Measurements from ENCODE around the gene DIO3. TPM values are rescaled to one million over a fixed set of nuclear protein-coding genes. Genes with fewer than 3 reads are reported as not detected.

DIO3 gene
- total and polyA plus RNA-seq, 2 donors (not counting 1 experiment from before 2014, with no cell fraction given) = not detected

GRCh38 chr14:101589486-101590015 is 28.3 kb downstream of the DIO3 start:
- Mint-ChIP-seq H3K9me3 (ENCODE audit: insufficient read depth) (peaks cover 2% of the 10 kb centered on the region), H3K4me3 (no peak overlapping the region), H3K4me1 (peaks cover 2% of the 10 kb centered on the region), H3K27ac (no peak overlapping the region), H3K27me3 (no peaks in the 10 kb centered on the region)
- 83% methylated on average over 1 of the region's 3 CpGs for WGBS (ENCODE audit: insufficient coverage)
- H3K4me3 ChIP-seq (ENCODE audit: control extremely low read depth in 1 of 5, extremely low read depth in 1 of 5, insufficient read depth in 1 of 5, low read depth in 2 of 5, low read length in 4 of 5) = no peak overlapping the region
- H3K79me2 ChIP-seq (ENCODE audit: control insufficient read depth, insufficient read depth, low read length) = no peaks in the 10 kb centered on the region
- ChIA-PET POLR2A (no interaction called here), CTCF (no interaction called here)
- no peak for TF ChIP-seq EZH2 (IDR thresholded peaks at IDR 0.05; ENCODE audit: borderline replicate concordance, insufficient read depth, low read depth, low read length, poor library complexity, severe bottlenecking)
- no peak for TF ChIP-seq CTCF (IDR thresholded peaks at IDR 0.05)
- no peak overlapping the region for H2AFZ ChIP-seq (ENCODE audit: insufficient read depth, low read depth, low read length, poor library complexity, severe bottlenecking)
- H4K20me1 ChIP-seq (ENCODE audit: control insufficient read depth, insufficient read depth, low read length, poor library complexity, severe bottlenecking) = no peaks in the 10 kb centered on the region
- H3K27me3 ChIP-seq (replicated peaks in 1 of 4; ENCODE audit: control extremely low read depth in 1 of 4, control insufficient read depth in 3 of 4, insufficient read depth in 4 of 4, low read length in 3 of 4) = no peaks in the 10 kb centered on the region
- intact Hi-C loops (cut with micrococcal nuclease) = no loop called here
- H3K9me3 ChIP-seq (ENCODE audit: control extremely low read depth in 1 of 3, control insufficient read depth in 2 of 3, insufficient read depth in 1 of 3, low read length in 2 of 3) = peaks cover 0 to 9% (median 0%) of the 10 kb centered on the region in 3 donors
- H3K27ac ChIP-seq (ENCODE audit: low read length in 2 of 2) = no peak overlapping the region
- DNase-seq = no peak
- no peak overlapping the region for H3K4me2 ChIP-seq (replicated peaks; ENCODE audit: low read depth, low read length, poor library complexity, severe bottlenecking)
- no peak for ATAC-seq (ENCODE audit: low read depth)
- no peak overlapping the region for H3K9ac ChIP-seq (ENCODE audit: low read length)
- no peaks in the 10 kb centered on the region for H3K36me3 ChIP-seq (replicated peaks in 1 of 2; ENCODE audit: control extremely low read depth in 1 of 2, control insufficient read depth in 1 of 2, extremely low read depth in 1 of 2, insufficient read depth in 2 of 2, low read length in 1 of 2)
- no peaks in the 10 kb centered on the region for H3K4me1 ChIP-seq (ENCODE audit: control insufficient read depth in 2 of 2, insufficient read depth in 2 of 2, low read length in 2 of 2)

- Histone ChIP-seq H3K79me2 (ENCODE audit: control insufficient read depth, insufficient read depth, low read length) (no peaks in the 10 kb centered on the region), H4K20me1 (ENCODE audit: control insufficient read depth, insufficient read depth, low read length, poor library complexity, severe bottlenecking) (no peaks in the 10 kb centered on the region), H3K4me3 (ENCODE audit: control extremely low read depth in 1 of 5, extremely low read depth in 1 of 5, insufficient read depth in 1 of 5, low read depth in 2 of 5, low read length in 4 of 5) (no peak overlapping the region), H3K27me3 (replicated peaks in 1 of 4; ENCODE audit: control extremely low read depth in 1 of 4, control insufficient read depth in 3 of 4, insufficient read depth in 4 of 4, low read length in 3 of 4) (no peaks in the 10 kb centered on the region), H3K4me2 (replicated peaks; ENCODE audit: low read depth, low read length, poor library complexity, severe bottlenecking) (no peak overlapping the region), H2AFZ (ENCODE audit: insufficient read depth, low read depth, low read length, poor library complexity, severe bottlenecking) (no peak overlapping the region), H3K36me3 (replicated peaks in 1 of 2; ENCODE audit: control extremely low read depth in 1 of 2, control insufficient read depth in 1 of 2, extremely low read depth in 1 of 2, insufficient read depth in 2 of 2, low read length in 1 of 2) (no peaks in the 10 kb centered on the region), H3K9me3 (ENCODE audit: control extremely low read depth in 1 of 3, control insufficient read depth in 2 of 3, insufficient read depth in 1 of 3, low read length in 2 of 3) (peaks cover 0 to 13% (median 3%) of the 10 kb centered on the region in 3 donors), H3K27ac (ENCODE audit: low read length in 2 of 2) (no peak overlapping the region), H3K4me1 (ENCODE audit: control insufficient read depth in 2 of 2, insufficient read depth in 2 of 2, low read length in 2 of 2) (no peaks in the 10 kb centered on the region), H3K9ac (ENCODE audit: low read length) (no peak overlapping the region)
- TF ChIP-seq CTCF (IDR thresholded peaks at IDR 0.05) (no peak), EZH2 (IDR thresholded peaks at IDR 0.05; ENCODE audit: borderline replicate concordance, insufficient read depth, low read depth, low read length, poor library complexity, severe bottlenecking) (no peak)
- CTCF ChIA-PET = no interaction called here
- ATAC-seq (ENCODE audit: low read depth) = no peak
- WGBS (ENCODE audit: insufficient coverage) = 83% methylated on average over 8 of the region's 9 CpGs
- peaks cover 2% of the 10 kb centered on the region for H3K9me3 Mint-ChIP-seq (ENCODE audit: insufficient read depth)
- POLR2A ChIA-PET = no interaction called here
- intact Hi-C loops (cut with micrococcal nuclease) = no loop called here
- no peaks in the 10 kb centered on the region for H3K27me3 Mint-ChIP-seq
- H3K4me3 Mint-ChIP-seq = no peak overlapping the region
- H3K4me1 Mint-ChIP-seq = peaks cover 6% of the 10 kb centered on the region
- H3K27ac Mint-ChIP-seq = no peak overlapping the region
- no peak for DNase-seq
Observed at GRCh38 chr14:101590062-101590461, 28.8 kb downstream of the DIO3 start.
